Measurements from ENCODE around the gene SORL1. TPM values are rescaled to one million over a fixed set of nuclear protein-coding genes. Genes with fewer than 3 reads are reported as not detected.
A peak's percentile ranks its signal among the peaks of the same experiment; 100 is the strongest.

The SORL1 gene
- total RNA-seq, 3 donors from 2014 or later = 58.3 to 195 (median 109) TPM

DNA sequence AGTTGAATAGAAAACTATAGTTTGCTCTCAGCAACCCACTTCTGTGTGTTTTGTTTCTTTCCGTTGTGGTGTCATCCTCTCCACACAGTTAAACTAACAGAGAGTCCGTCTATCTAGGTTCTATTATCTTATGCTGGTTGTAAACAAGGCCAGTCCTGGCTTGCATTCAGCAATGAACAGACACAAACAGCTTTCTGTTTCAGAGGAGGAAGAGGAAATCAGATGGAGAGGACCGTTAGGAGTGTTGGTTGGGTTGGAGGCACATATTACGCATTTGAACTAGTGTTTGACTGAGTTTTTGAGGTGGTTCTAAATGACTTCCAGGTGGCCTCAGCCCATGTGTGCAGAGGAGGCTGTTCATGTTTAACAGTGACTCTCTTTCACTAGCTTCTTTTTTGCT is 130.2 kb downstream of the SORL1 start:
- ATAC-seq = no peak
- Histone ChIP-seq H3K4me1 (ENCODE audit: low read depth) (peaks cover 1% of the 10 kb centered on the region), H3K9me3 (no peaks in the 10 kb centered on the region), H3K4me3 (no peak overlapping the region), H3K36me3 (ENCODE audit: low read depth) (no peaks in the 10 kb centered on the region)
- intact Hi-C loops (cut with DNase I, micrococcal nuclease) = no loop called here
- DNase-seq = peak in 1 of 3 donors; percentile 29
- TF ChIP-seq, protein P1, sequence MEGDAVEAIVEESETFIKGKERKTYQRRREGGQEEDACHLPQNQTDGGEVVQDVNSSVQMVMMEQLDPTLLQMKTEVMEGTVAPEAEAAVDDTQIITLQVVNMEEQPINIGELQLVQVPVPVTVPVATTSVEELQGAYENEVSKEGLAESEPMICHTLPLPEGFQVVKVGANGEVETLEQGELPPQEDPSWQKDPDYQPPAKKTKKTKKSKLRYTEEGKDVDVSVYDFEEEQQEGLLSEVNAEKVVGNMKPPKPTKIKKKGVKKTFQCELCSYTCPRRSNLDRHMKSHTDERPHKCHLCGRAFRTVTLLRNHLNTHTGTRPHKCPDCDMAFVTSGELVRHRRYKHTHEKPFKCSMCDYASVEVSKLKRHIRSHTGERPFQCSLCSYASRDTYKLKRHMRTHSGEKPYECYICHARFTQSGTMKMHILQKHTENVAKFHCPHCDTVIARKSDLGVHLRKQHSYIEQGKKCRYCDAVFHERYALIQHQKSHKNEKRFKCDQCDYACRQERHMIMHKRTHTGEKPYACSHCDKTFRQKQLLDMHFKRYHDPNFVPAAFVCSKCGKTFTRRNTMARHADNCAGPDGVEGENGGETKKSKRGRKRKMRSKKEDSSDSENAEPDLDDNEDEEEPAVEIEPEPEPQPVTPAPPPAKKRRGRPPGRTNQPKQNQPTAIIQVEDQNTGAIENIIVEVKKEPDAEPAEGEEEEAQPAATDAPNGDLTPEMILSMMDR (IDR thresholded peaks at IDR 0.05) = no peak

DNA sequence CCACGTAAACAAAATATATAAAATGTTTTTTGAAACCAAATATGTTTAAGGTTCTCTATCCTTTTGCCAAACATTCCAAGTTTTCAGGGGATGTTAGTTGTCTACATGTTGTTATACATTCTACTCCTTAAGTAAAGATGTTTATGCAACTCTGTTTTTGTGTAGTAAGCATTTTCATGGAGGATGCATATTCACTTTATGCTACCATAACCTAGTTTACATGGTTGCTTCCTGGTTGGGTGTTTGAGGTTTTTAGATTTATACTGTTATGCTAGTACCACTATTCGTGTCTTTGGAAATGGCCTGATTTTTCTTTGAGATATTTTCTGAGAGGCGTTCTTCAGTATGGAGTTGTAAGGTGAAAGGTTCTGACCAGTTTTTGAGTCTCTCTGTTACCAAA is 131.7 kb downstream of the SORL1 start:
- intact Hi-C loops (cut with DNase I, micrococcal nuclease) = no loop called here
- TF ChIP-seq, protein P1 (IDR thresholded peaks at IDR 0.05) = no peak
- H3K4me1 ChIP-seq (ENCODE audit: low read depth) = peaks cover 6% of the 10 kb centered on the region
- H3K36me3 ChIP-seq (ENCODE audit: low read depth) = no peaks in the 10 kb centered on the region
- no peak overlapping the region for H3K4me3 ChIP-seq
- no peak for DNase-seq
- H3K9me3 ChIP-seq = no peaks in the 10 kb centered on the region
- ATAC-seq = no peak

DNA sequence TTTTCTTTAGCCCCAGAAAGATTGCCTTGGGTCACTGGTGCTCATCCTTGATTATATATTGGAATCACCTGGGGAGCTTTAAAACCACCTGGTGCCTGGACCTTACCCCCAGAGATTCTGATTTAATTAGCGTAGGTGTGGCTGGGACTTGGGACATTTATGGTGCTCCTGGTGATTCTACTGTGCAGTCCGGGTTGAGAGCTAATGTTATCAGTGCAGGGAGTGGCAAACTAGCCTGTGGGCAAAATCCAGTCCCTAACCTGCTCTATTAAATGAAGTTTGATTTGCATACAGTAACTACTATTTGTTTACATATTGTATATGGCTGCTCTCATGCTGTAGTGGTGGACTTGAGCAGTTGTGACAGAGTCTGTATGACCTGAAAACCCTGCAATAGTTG is 134.6 kb downstream of the SORL1 start:
- H3K4me1 ChIP-seq (ENCODE audit: low read depth) = peaks cover 6% of the 10 kb centered on the region
- no peaks in the 10 kb centered on the region for H3K36me3 ChIP-seq (ENCODE audit: low read depth)
- TF ChIP-seq, protein P1 (IDR thresholded peaks at IDR 0.05) = no peak
- H3K4me3 ChIP-seq = no peak overlapping the region
- peak; percentile 94 for ATAC-seq
- DNase-seq = peak in 2 of 3 donors; percentile 38 to 75
- H3K9me3 ChIP-seq = no peaks in the 10 kb centered on the region
- intact Hi-C loops (cut with DNase I, micrococcal nuclease) = no loop called here

DNA sequence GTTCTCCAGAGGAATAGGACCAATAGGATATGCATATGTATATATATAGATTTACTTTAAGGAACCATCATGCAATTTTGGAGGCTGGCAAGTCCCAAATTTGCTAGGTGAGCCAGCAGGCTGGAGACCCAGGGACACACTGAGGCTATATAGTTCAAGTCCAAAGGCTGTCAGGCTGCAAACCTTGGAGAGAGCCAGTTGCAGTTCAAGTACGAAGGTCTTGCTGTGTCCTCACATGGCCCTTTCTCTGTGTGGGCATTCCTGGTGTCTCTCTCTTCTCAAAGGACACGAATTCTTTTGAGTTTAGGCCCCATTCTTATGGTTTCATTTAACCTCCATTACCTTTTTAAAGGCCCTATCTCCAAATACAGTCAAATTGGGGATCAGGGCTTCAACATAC is 135.1 kb downstream of the SORL1 start:
- Histone ChIP-seq H3K9me3 (no peaks in the 10 kb centered on the region), H3K4me1 (ENCODE audit: low read depth) (peaks cover 6% of the 10 kb centered on the region), H3K4me3 (no peak overlapping the region), H3K36me3 (ENCODE audit: low read depth) (no peaks in the 10 kb centered on the region)
- DNase-seq = peak in 1 of 3 donors; percentile 59
- intact Hi-C loops (cut with DNase I, micrococcal nuclease) = no loop called here
- peak; percentile 27 for ATAC-seq
- TF ChIP-seq, protein P1 (IDR thresholded peaks at IDR 0.05) = no peak

DNA sequence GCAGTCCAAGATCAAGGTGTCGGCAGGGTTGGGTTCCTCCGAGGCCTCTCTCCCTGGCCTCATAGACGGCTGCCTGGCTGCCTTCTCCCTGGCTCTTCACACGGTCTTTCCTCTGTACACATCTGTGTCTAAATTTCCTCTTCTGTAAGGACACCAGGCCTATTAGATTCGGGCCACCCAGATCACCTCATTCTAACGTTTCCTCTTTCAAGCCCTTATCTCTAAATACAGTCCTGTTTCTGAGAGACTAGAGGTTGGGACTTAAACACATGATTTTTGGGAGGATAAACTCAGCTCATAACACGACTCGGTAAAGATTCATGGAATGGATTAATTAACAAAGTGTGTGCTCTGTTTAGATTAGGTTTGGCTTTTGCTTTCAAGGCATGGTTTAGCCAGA is 136.6 kb downstream of the SORL1 start:
- TF ChIP-seq, protein P1 (IDR thresholded peaks at IDR 0.05) = no peak
- H3K36me3 ChIP-seq (ENCODE audit: low read depth) = no peaks in the 10 kb centered on the region
- DNase-seq = no peak
- H3K9me3 ChIP-seq = no peaks in the 10 kb centered on the region
- ATAC-seq = no peak
- peaks cover 6% of the 10 kb centered on the region for H3K4me1 ChIP-seq (ENCODE audit: low read depth)
- intact Hi-C loops (cut with DNase I, micrococcal nuclease) = no loop called here
- H3K4me3 ChIP-seq = no peak overlapping the region

Data from mucosa of descending colon (tissue), 3 donors.